ENCODE measurements around the gene INTS3. TPM values are rescaled to one million over a fixed set of nuclear protein-coding genes. Genes with fewer than 3 reads are reported as not detected.

The INTS3 gene
- total and polyA plus RNA-seq, 2 donors (not counting 1 experiment from before 2014, with no cell fraction given) = 31.4 to 37.3 TPM

- no peak overlapping the region for H3K27ac ChIP-seq (ENCODE audit: insufficient read depth, low read length)
- no peak overlapping the region for H2AFZ ChIP-seq (ENCODE audit: low read length)
- DNase-seq (ENCODE audit: low read depth in 2 of 2) = no peak
- peaks cover 34% of the 10 kb centered on the region for H3K36me3 ChIP-seq (ENCODE audit: control insufficient read depth, insufficient read depth, low read length)
- no peaks in the 10 kb centered on the region for H3K9me3 ChIP-seq (ENCODE audit: control insufficient read depth, insufficient read depth, low read depth, low read length)
- H3K4me3 ChIP-seq (replicated peaks in 1 of 4; ENCODE audit: control extremely low read depth in 1 of 4, insufficient read depth in 1 of 4, low read depth in 3 of 4, low read length in 4 of 4) = no peak overlapping the region
- peaks cover 3% of the 10 kb centered on the region for H3K4me1 ChIP-seq (ENCODE audit: control insufficient read depth, extremely low read depth, insufficient read depth, low read length)
- H3K27me3 ChIP-seq (ENCODE audit: control insufficient read depth, insufficient read depth, low read length) = no peaks in the 10 kb centered on the region
- H4K20me1 ChIP-seq (ENCODE audit: control insufficient read depth, extremely low read depth, insufficient read depth, low read length) = no peaks in the 10 kb centered on the region
- no peak overlapping the region for H3K4me2 ChIP-seq (ENCODE audit: extremely low read depth, insufficient read depth, low read length)
- TF ChIP-seq CTCF (conservative IDR thresholded peaks at IDR 0.05 in 1 of 2, IDR thresholded peaks at IDR 0.05 in 1 of 2; ENCODE audit: low read depth in 1 of 2, low read length in 2 of 2) = no peak
- TF ChIP-seq EZH2 (IDR thresholded peaks at IDR 0.05; ENCODE audit: low read length, missing control alignments) = no peak
- no peak overlapping the region for H3K9ac ChIP-seq (ENCODE audit: insufficient read depth, low read length)
- H3K79me2 ChIP-seq (ENCODE audit: control insufficient read depth, insufficient read depth, low read length) = no peaks in the 10 kb centered on the region
Observed at GRCh38 chr1:153767519-153767918, 39.7 kb downstream of the INTS3 start.

- DNase-seq (ENCODE audit: low read depth in 2 of 2) = no peak
- H3K4me2 ChIP-seq (ENCODE audit: extremely low read depth, insufficient read depth, low read length) = no peak overlapping the region
- H3K36me3 ChIP-seq (ENCODE audit: control insufficient read depth, insufficient read depth, low read length) = peaks cover 37% of the 10 kb centered on the region
Observed at GRCh38 chr1:153768316-153769181, 40.7 kb downstream of the INTS3 start.

GRCh38 chr1:153769221-153769620 lies 41.4 kb downstream of the INTS3 start:
- Histone ChIP-seq H4K20me1 (ENCODE audit: control insufficient read depth, extremely low read depth, insufficient read depth, low read length) (no peaks in the 10 kb centered on the region), H3K4me3 (replicated peaks in 1 of 4; ENCODE audit: control extremely low read depth in 1 of 4, insufficient read depth in 1 of 4, low read depth in 3 of 4, low read length in 4 of 4) (no peak overlapping the region), H3K36me3 (ENCODE audit: control insufficient read depth, insufficient read depth, low read length) (peaks cover 32% of the 10 kb centered on the region), H2AFZ (ENCODE audit: low read length) (no peak overlapping the region), H3K4me2 (ENCODE audit: extremely low read depth, insufficient read depth, low read length) (no peak overlapping the region), H3K79me2 (ENCODE audit: control insufficient read depth, insufficient read depth, low read length) (no peaks in the 10 kb centered on the region), H3K9ac (ENCODE audit: insufficient read depth, low read length) (no peak overlapping the region), H3K9me3 (ENCODE audit: control insufficient read depth, insufficient read depth, low read depth, low read length) (no peaks in the 10 kb centered on the region), H3K27ac (ENCODE audit: insufficient read depth, low read length) (no peak overlapping the region), H3K27me3 (ENCODE audit: control insufficient read depth, insufficient read depth, low read length) (no peaks in the 10 kb centered on the region), H3K4me1 (ENCODE audit: control insufficient read depth, extremely low read depth, insufficient read depth, low read length) (peaks cover 3% of the 10 kb centered on the region)
- no peak for DNase-seq (ENCODE audit: low read depth in 2 of 2)
- TF ChIP-seq CTCF (conservative IDR thresholded peaks at IDR 0.05 in 1 of 2, IDR thresholded peaks at IDR 0.05 in 1 of 2; ENCODE audit: low read depth in 1 of 2, low read length in 2 of 2) (no peak), EZH2 (IDR thresholded peaks at IDR 0.05; ENCODE audit: low read length, missing control alignments) (no peak)

More at GRCh38 chr1:153768316-153769181, 40.7 kb downstream of the INTS3 start:
- H3K79me2 ChIP-seq (ENCODE audit: control insufficient read depth, insufficient read depth, low read length) = no peaks in the 10 kb centered on the region
- no peak overlapping the region for H3K9ac ChIP-seq (ENCODE audit: insufficient read depth, low read length)
- H3K9me3 ChIP-seq (ENCODE audit: control insufficient read depth, insufficient read depth, low read depth, low read length) = no peaks in the 10 kb centered on the region
- peaks cover 3% of the 10 kb centered on the region for H3K4me1 ChIP-seq (ENCODE audit: control insufficient read depth, extremely low read depth, insufficient read depth, low read length)
- H4K20me1 ChIP-seq (ENCODE audit: control insufficient read depth, extremely low read depth, insufficient read depth, low read length) = no peaks in the 10 kb centered on the region
- no peak overlapping the region for H2AFZ ChIP-seq (ENCODE audit: low read length)
- H3K27me3 ChIP-seq (ENCODE audit: control insufficient read depth, insufficient read depth, low read length) = no peaks in the 10 kb centered on the region
- no peak overlapping the region for H3K27ac ChIP-seq (ENCODE audit: insufficient read depth, low read length)
- H3K4me3 ChIP-seq (replicated peaks in 1 of 4; ENCODE audit: control extremely low read depth in 1 of 4, insufficient read depth in 1 of 4, low read depth in 3 of 4, low read length in 4 of 4) = no peak overlapping the region
- TF ChIP-seq CTCF (conservative IDR thresholded peaks at IDR 0.05 in 1 of 2, IDR thresholded peaks at IDR 0.05 in 1 of 2; ENCODE audit: low read depth in 1 of 2, low read length in 2 of 2) = no peak
- no peak for TF ChIP-seq EZH2 (IDR thresholded peaks at IDR 0.05; ENCODE audit: low read length, missing control alignments)
